ENCODE measurements around the gene IL1RAPL1.

- TF ChIP-seq REST (IDR thresholded peaks at IDR 0.05; ENCODE audit: unreplicated experiment) (no peak), CTCF (conservative IDR thresholded peaks at IDR 0.05; ENCODE audit: low read depth in 2 of 2) (no peak), POLR2AphosphoS5 (IDR thresholded peaks at IDR 0.05; ENCODE audit: low read depth) (no peak), EZH2 (IDR thresholded peaks at IDR 0.05; ENCODE audit: low read depth, unreplicated experiment) (no peak), ZNF331 (CRISPR knock-in tag; IDR thresholded peaks at IDR 0.05; ENCODE audit: low read depth) (no peak), EZH2phosphoT487 (IDR thresholded peaks at IDR 0.05; ENCODE audit: unreplicated experiment) (no peak), CREB1 (CRISPR knock-in tag; IDR thresholded peaks at IDR 0.05; ENCODE audit: low read depth) (no peak), JUNB (IDR thresholded peaks at IDR 0.05; ENCODE audit: unreplicated experiment) (no peak), ZNF114 (CRISPR knock-in tag; IDR thresholded peaks at IDR 0.05) (no peak), STAT1 (IDR thresholded peaks at IDR 0.05; ENCODE audit: unreplicated experiment) (no peak), ETS1 (IDR thresholded peaks at IDR 0.05) (no peak), ZNF462 (CRISPR knock-in tag; IDR thresholded peaks at IDR 0.05) (no peak), NANOG (IDR thresholded peaks at IDR 0.05; ENCODE audit: borderline replicate concordance) (no peak)
Measured at GRCh38 chrX:29066516-29066915, 479.3 kb downstream of the IL1RAPL1 start.

Data from GM23338 (cell line).